ENCODE results near the gene COQ9.

The COQ9 gene

DNA sequence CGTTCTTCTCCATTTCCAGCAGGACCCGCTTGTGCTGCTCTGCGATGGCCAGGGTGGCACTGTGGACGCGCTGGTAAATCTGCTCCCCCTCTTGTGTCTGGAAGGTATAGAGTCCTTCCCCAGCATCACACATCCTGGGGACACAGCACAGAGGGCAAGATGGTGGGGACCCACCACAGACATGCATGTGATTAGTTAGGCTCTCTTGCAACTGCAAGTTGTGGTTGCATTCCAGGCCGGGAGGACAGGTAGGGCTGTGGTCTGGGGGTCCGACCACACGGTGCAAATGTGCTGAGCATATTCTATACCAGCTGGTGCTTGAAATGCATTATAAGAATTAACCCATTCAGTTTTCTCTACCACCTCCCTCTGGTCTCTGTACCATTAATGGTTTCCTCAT is 26.6 kb downstream of the COQ9 start:
- DNase-seq = no peak

DNA sequence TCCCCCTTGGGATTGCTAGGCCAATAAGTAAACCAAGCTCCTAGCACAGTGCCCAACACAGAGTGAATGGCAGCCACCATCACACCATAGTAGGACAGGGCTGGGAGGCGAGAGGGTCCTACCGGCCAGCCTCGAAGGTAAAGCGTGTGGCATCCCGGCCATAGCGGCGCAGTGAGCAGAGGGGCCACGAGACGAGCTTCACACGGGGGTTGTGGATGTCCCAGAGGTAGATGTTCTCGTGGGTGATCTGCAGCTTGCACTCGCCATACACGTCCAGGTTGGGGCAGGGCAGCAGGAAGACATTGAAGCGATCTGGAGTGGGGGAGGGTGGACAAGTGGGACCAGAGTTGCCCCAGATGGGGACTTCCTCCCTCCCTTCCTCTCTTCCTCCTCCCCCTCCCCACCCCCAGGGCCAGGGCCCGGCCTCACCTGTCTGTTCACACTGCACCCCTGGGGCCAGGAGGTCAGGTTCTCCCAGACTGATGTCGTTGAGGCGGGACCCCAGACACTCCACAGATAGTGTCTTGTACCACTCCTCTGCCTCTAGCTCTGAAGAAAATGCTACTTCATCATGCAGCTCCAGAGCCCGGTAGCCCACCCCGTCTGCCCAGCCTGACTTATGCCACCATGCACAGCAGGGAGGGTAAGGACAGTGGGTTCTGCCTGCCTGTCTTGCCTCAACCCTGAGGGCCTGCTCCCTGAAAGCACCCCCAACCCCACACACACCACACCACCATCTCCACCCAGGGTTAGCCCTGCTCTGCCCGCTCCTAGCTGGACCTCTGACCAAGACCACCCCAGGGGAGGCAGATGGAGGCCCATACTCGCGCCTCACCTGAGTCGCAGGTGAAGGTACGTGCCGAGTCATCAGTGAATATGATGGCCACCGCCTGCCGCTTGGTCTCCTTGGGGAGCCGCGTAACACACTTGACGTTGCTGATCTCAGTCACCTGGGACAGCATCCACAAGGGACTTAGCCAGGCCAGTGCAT is 27.7 kb downstream of the COQ9 start:
- no peak for DNase-seq

DNA sequence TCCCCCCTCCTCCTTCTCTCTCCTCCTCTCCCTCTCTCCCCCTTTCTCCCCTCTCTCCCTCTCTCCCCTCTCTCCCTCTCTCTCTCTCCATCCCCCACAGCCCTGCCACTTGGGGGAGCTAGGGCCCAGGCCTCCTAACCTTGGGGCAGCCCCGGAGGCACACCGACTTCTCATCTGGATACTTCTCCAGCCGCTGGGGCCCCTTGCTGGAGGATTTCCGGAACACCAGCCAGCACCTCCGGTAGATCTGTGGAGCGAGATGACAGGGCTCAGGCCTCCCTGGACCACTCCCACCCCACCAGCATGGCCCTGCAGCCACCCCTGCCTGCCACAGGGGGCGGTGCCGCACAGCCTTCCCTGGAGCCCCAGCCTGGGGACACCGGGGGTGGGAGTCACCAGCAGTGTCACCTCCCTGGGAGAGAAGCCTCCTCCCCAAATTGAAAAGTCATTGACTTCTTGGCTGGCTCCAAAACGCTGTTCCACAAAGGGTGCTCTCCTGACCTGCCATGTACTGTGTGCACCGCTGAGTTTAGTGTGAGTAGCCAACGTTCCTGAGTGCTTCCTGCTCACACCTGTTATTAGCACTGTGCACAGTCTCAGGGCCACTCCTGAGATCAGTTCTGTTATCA is 28.5 kb downstream of the COQ9 start:
- no peak for DNase-seq

DNA sequence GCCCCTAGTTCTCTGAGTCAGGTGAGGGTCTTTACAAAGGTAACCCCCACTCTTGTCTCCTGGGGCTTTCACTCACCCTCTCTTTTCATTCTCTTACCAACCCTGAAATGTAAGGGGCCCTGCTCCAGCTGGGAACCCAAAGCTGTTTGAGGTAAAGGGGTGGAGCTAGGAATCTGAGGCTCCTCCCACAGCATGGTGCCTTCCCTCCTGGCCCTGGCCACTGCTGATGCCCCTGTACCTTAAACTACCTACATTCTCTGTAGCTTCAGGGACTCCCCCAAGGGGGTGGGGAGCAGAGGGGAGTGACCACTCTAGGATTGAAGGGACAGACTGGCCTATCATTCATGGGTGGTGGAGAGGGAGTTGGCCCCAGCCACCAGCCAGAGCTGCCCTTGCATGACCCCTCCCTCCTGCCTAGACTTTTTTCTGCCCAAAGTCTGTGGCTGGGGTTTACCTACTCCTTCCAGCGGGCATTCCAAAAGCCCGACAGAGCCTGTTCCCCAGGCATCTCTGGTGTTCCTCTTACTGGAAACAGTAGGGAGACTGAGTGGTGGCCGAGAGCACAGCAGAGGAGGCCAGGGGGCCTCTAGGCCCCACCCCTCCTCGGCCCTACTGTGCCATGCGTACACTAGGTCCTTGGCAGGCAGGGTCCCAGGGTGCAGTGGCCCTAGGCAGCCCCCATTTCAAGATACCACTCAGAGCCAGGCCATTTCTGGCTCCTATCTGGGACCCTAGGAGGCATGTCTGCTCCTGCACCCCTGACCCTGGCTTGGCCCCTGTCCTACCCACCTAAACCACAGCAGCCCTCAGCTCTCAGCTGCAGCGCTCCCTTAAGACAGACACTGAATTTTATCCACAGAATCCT is 29.5 kb downstream of the COQ9 start:
- no peak for DNase-seq

DNA sequence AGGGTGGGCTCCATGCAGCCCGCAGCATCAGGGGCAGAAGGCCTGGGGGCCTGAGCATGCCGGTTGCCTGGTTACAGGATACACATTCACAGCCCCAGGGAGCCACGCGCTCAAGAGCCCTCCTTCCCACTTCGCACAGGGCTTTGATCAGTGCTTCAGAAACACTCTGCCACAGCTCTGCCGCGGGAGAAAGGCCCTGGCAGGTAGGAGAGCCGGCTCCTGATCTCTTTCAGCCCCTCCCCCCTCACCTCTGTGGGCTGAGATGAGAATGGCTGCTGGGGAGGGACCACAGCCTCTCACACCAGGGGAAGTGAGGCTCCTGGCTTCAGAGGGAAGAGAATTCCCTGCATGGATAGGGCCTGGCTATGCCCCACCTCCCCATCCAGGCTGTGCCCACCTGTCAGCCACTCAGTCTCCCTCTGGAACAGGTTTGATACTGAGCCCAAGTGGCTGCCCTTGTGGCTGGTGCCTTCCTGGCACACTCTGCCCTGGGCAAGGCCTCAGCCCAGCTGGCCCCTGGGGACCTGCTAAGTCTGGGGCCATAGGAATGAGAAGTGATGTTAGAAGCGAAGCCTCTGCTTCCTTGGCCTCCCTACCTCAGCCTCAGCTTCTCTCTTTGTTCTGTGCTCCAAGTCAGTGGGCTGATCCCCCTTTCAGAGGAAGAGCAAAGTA is 30.4 kb downstream of the COQ9 start:
- DNase-seq = no peak

DNA sequence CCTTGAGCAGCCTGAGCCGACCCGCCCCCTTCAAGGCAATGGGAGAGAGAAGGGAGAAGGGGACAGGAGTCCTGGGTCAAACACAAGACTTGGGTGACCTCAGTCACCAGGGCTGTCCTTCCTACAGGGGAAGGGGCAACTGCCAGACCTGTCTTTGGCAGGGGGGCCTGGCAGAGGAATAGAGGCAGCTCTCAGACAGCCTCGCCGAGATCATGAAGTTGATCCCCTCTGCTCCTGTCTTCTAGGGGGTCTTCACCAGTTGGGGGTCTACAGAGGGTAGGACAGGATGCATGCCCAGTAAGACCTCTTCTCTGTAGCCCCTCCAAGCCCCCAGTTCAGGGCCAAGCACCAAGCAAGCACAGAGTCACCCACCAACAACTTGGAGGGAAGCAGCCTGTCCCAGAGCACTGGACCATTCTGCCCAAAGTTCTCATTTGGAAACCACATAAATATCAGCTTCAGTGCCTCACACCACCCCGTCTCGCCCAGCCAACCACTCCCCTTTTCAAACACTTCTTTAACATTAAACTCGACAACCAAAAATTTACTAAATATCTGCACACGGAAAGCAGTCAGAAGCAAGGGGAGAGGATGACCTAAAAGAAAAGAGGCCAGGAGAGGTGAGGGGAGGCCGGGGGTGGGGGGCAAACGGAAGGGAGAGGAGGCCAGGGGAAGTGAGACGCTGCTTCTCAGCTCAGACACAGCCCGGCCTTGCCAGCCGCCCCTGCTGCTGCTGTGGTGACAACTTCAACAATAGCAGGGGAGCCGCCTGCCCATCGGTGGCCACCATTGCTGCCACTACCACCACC is 31.3 kb downstream of the COQ9 start:
- no peak for DNase-seq

DNA sequence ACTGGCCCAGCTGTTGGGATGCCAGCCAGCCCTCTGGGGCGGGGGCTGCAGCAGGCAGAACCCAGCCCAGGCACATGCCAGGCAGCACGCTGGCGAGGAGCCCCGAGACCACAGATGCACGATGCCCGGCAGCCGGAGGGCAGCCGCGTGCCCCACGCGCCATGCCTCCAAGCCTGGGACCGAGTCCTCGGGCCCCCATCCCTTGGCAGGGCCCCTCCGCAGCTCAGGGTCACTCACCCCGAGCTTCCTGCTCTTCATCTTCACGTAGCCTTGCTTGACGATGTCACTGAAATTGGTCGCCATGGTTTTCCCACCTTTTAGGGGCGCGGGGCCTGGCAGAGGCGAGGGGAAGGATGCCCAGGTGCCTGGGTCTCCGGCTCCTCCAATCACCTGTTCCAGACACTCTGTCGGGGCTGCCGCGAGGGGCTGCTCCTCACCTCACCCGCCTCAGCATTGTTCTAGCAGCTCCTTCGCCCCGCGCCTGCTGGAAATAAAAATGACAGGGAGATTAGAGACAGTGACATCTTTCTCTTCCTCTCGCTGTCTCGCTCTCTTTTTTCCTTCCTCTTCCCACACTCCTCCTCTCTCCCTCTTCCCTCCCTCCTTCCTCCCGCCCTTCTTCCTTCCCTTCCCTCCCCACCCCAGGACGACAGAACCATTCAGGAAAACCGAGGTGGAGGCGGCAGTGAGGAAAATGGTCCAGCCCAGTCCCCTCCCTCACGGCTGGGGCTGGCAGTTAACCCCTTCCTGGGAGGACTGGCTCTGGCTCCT is 32.1 kb downstream of the COQ9 start:
- no peak for DNase-seq

DNA sequence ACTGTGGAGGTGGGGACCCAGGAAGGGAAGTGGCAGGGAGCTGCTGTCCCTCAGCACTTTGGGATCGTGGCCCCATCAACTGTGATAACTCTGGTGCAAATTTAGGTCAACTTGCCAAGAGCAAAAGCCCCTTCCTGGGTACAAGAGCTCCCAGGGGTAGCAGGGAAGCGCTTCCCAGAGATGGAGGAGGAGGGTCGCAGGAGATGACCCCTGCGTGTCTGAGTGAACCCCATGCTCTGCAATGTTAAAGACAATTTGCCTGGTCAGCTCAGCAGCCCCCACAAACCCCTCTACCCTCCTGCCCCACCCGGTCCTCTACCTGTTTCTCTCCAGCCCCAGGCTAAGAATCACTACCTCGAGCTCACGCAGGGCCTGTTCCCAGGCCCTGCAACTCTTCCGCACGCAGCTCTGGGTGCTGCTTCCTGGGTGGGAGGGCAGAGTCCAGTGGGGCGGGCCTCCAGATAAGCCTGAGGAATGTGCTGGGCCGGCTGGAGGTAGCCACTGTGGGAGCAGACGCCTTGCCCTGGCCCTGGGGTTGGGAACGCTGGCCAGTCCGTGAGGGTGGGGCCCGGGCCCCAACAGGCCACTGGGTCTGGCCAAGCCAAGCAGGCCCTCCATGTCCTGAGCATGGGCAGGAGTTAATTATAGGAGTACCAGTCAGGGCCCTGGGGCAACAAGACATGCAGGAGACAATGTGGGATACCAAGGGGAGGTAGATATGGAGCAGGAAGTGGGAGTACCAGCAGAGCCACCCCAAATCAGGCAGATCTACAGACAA is 32.9 kb downstream of the COQ9 start:
- DNase-seq = no peak

DNA sequence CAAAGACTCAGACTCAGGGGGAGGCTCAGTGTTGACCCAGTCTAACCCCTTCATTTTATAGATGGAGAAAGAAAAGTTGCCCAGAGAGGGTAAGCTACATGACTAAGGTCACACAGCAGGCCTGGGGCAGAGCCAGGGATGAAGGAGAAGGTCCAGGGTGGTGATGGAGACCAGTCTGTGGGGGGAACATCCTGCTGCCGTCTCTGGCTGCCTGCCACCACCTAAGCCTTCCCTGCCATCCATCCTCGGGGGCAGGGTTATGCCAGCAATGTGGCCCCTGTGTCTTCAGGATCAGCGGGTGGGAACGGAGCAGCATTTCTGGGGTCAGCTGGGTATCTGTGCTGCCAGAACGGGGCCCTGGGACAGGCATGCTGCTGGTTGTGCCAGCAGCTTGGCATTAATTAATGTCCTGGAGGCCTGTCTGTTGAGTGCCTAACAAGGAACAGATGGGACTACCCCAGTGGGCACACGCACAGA is 33.5 kb downstream of the COQ9 start:
- DNase-seq = no peak

DNA sequence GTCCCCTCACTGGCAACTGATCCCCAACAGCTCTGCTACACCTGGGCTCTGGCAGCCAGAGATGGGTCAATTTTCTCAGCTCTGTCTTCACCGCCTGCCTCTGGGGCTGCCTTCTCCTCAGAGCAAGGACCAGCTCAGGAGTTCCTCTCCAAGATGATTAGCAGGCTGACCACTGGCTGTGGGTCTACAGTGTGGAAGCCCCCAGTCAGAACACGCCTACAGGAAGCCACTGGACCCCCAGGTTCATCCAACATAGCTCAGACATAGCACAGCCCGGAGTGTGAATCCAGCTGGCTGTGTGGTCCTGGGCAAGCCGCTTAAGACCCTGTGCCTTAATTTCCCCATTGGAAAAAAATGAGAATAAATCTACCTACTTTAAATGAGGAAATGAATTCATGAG is 34.1 kb downstream of the COQ9 start:
- no peak for DNase-seq

DNA sequence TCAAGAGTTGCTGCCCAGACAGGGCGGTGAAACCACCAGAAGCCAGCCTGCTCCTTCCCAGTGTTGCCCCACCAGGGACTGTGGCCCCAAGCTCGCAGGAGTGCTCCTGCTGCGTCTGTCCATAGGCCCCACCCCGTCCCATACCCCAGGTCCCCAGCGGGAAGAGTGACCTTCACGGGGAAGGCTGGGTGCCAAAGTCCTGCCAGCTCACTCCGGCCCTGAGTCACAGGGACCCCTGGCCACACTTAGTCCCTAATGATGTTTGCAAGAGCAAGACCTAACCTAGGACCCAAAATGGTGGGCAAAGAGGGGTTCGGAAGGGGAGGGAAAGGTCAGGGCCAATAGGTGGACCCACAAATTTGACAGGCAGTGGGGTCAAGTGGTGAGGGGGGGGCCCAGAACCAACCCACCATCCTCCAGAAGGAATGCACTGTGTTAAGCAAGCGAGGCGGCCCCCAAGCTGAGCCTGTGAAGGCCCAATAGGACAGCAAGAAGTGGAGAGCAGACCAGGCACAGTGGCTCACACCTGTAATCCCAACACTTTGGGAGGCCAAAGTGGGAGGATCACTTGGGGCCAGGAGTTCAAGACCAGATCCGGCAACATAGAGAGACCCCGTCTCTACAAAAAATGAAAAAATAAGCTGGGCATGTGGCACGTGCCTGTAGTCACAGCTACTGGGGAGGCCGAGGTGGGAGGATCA is 35.7 kb downstream of the COQ9 start:
- DNase-seq = no peak

DNA sequence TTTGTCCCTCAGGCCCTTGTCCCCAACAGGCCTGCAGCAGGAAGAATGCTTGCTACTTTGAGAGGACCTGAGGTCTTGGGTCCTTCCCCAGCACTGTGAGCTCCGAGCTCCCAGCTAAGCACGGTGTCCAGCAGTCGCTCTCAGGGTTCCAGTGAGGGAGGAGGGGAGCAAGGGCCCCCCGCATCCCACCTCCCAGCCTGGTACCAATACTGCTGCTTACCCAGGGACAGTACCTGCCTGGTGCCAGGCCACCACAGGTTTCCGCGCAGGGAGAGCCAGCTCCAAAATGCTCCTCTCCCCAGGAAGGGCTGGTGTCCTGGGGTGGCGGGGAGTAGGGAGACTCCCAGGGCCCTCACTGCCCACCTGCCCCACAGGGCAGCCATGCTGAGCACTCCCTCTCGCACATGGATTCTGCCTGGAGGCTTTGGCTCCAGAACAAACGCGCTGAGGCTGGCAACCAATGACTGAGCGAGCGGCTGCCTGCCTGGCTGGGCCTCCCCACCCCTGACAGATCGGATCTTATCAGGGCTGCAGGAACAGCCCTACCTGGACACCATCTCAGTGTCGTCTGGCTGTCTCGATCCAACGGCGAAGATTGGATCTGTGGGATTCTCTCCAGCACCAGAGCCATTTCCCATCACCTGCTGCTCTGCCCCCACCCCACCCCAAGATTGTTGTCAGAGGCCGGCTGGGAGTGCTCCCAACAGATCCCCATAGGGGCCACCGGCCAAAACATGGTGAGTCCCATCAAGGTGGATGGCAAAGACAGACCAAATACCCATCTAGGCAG is 36.6 kb downstream of the COQ9 start:
- DNase-seq = no peak

DNA sequence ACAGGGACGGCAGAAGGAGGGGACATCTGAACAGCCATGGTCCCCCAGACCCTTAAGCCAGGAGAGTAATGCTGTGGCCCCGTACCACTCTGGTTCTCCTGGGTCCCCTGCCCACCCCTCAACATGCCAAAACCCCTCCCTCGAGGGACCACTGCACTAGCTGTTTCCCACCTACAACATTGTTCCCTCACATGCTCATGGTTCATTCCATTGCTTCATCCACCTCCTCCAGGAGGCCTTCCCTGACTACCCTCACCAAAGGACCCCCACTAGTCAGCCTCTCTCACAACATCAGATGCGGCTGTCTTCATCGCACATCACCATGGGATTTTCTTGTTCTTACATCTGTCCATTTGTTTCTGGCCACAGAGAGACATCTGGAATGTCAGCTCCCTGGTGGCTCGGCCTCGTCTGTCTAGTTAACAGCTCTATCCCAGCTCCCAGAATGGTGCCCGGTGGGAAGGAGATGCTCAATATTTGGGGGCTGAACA is 37.3 kb downstream of the COQ9 start:
- no peak for DNase-seq

DNA sequence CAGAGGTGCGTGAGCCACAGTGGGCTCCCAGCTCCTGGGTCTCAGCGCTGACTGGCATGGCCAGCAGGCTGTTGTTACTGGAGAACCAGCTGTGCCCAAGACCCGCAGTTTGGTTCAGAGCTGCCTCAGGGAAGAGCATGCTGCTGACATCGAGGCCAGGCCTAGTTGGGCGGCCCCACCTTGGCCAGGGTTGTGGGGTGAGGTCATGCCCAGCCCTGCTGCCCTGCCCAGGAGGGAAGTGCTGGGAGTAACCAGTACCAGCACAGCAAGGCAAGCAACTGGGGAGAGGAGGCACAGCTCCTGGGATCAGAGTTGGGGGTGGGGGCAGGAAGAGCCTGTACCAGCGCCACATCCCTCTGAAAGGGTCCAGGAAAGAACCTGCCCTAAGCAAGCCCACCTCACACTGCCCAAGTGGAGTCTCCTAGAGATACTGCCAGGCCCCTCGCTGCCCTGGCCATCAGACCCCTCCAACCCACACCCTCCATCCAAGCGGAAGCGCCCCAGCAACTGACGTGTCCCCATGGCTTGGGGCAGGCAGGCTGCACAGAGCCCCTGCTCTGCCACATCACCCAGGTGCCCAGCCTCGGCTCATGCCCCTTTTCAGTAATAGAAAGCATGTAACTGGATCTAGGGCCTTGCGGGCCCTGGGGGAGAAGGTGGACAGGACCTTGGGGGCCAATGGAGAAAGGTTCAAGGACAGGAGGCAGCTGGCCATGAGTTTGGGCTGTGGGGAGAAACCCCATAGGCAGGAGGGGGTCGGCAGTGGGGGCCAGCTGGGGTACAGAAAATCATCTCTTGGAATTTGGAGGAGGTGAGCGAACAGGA is 38.0 kb downstream of the COQ9 start:
- no peak for DNase-seq

DNA sequence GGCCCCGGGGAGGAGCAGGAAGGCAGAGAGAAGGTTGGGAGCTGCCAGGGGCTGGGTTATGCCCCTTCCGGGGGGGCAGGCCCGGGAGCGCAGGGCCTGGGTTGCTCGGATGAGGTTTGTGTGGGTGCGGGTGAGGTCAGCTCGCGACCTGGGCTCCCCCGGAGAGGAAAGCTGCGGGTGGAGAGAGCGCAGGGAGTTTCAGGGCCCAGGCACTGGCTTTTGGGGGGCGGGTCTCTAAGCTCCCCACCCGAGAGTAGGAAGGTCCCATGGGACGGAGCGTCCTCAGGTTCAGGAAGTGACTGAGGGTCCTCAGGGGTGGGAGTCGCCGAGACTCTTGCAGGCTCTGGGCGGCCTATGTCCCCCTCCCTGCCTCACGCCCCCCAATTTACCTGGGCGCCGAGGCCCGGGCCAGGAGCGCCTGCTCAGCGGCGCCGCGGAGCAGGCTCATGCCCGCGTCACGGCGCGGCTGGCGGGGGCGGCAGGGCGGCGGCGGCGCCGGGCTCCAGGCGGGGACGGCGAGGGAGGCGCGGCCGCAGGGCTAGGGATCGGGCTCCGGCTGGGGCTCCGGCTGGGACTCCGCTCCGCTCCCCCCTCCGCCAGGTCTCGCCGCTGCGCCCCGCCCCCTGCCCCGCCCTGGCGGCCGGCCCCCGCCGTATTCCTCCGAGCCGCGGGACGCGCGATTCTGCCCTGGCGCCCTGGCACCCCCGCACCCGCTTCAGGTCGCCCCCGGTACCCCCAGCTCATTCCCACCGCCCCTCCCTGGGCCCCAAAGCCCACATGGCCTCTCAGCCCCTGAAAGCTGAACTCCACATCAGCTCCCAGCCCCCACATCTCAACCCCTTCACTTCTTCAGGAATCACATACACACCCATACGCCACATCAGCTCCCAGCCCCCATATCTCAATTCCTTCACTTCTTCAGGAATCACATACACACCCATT is 38.9 kb downstream of the COQ9 start, which contains the start of gene DOK4:
Gene DOK4, minus strand, starts transcription at position 578 of the 942 bp plus-strand sequence. CDS start 6,986 bp downstream, outside the sequence.
- peak; percentile 2 for DNase-seq
